ENCODE data around the gene TMEM121B.
A peak's percentile ranks its signal among the peaks of the same experiment; 100 is the strongest.

The TMEM121B gene

DNA sequence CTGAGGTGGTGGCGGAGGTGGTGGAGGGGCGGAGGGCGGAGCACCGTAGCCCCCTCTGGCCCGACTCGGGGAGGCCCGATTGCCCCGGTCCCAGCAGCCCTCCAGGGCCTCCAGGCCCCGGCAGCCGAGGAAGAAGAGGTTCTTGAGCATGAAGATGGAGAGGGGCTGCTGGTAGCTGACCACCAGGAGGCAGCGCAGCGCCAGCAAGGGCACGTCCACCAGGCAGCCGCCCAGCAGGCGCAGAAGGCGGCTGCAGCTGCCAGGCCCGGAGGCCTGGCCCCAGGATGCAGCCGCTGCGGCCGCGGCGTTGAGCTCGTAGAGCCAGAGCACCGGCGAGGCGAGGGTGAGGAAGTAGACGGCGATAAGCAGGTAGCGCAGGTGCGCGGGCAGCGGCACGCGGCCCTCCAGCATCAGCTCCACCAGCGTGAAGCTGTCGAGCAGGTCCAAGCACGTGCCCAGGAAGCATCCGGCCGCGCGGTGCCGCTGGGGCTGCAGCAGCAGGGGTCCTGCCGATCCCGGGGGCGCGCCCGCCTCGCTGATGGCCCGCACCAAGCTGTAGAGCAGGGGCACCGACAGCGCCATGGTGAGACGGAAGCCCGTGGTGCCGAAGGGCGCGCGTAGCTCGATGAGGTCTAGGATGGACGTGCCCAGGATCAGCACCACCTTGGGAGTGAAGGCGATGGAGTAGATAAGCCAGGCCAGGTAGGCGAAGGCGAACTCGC, 1.5 kb downstream of the TMEM121B start:
- DNase-seq (ENCODE audit: low read depth, low spot score): peak; percentile 64
- Histone ChIP-seq H3K27ac (ENCODE audit: low read length) (no peak overlapping the region), H3K27me3 (ENCODE audit: control insufficient read depth, insufficient read depth, low read length) (no peaks in the 10 kb centered on the region), H3K9me3 (ENCODE audit: control insufficient read depth, insufficient read depth, low read length) (no peaks in the 10 kb centered on the region), H3K4me1 (ENCODE audit: control insufficient read depth, insufficient read depth, low read length) (peaks cover 7% of the 10 kb centered on the region), H3K4me3 (ENCODE audit: low read length) (no peak overlapping the region), H3K36me3 (ENCODE audit: control insufficient read depth, insufficient read depth, low read length) (no peaks in the 10 kb centered on the region)
- WGBS (ENCODE audit: insufficient coverage, insufficient read length): no CpG with 5 or more reads among the region's 63 CpGs

DNA sequence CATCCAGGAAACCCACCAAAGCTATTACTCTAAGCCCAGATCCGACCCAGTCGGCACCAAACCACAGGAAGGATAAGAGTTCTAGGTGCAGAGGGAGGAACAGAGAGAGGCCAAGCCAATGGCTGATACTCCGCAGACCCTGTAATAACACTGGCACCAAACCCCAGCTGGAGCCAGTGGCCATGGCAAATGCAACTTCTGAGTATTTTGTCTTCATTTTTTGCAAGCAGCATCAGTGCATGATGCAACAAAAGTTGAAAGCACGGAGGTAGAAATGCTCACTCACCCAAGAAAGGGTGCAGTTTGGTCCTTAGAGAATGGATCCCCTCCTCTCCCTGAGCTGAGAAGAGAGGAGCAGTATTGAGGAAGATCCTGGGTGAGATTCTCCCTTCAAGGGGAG, 2.8 kb downstream of the TMEM121B start:
- H3K27me3 ChIP-seq (ENCODE audit: control insufficient read depth, insufficient read depth, low read length): no peaks in the 10 kb centered on the region
- H3K9me3 ChIP-seq (ENCODE audit: control insufficient read depth, insufficient read depth, low read length): no peaks in the 10 kb centered on the region
- no peaks in the 10 kb centered on the region for H3K36me3 ChIP-seq (ENCODE audit: control insufficient read depth, insufficient read depth, low read length)
- WGBS (ENCODE audit: insufficient coverage, insufficient read length): no CpG with 5 or more reads among the region's 4 CpGs
- no peak for DNase-seq (ENCODE audit: low read depth, low spot score)
- no peak overlapping the region for H3K27ac ChIP-seq (ENCODE audit: low read length)
- H3K4me1 ChIP-seq (ENCODE audit: control insufficient read depth, insufficient read depth, low read length): peaks cover 7% of the 10 kb centered on the region
- no peak overlapping the region for H3K4me3 ChIP-seq (ENCODE audit: low read length)

DNA sequence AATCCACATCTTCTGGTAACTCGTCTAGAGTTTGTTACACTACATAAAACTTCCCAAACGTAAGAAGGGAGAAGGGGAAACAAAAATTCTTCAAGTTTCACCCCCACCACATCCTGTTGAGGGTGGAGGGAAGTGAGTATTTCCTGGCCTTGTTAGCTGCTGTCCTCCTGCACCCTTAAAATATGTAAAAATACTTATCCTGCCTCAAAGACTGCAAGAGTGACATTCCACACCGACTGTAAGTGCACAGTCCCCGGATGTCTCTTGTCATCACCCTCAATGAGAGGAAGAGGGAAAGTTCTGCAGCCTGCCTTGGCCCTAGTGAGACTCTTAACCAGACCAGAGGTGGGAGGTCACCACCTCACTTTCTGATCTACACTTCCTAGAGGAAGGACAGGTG, 3.3 kb downstream of the TMEM121B start:
- Histone ChIP-seq H3K4me3 (ENCODE audit: low read length) (no peak overlapping the region), H3K4me1 (ENCODE audit: control insufficient read depth, insufficient read depth, low read length) (peaks cover 7% of the 10 kb centered on the region), H3K27me3 (ENCODE audit: control insufficient read depth, insufficient read depth, low read length) (no peaks in the 10 kb centered on the region), H3K36me3 (ENCODE audit: control insufficient read depth, insufficient read depth, low read length) (no peaks in the 10 kb centered on the region), H3K9me3 (ENCODE audit: control insufficient read depth, insufficient read depth, low read length) (no peaks in the 10 kb centered on the region), H3K27ac (ENCODE audit: low read length) (no peak overlapping the region)
- no peak for DNase-seq (ENCODE audit: low read depth, low spot score)
- no CpG with 5 or more reads among the region's 4 CpGs for WGBS (ENCODE audit: insufficient coverage, insufficient read length)

DNA sequence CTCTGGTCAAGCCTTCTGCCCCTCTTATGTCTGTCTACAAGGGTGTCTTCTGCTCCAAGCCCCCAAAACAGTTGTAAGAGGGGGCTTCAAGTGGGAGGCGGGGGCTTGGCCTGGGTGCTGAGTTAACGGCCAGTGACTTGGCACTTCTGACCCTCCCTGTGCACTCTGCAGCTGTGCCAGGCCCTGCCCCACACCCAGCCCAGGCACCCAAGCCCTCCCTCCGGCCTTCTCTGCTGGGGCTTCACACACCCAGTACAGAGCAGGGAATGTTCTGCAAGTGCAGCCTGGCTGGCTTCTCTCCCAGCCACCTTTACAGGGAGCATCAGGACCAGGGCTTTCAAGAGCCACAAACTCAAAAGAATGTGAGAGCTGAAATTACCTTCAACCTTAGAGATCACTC, 3.8 kb downstream of the TMEM121B start:
- H3K9me3 ChIP-seq (ENCODE audit: control insufficient read depth, insufficient read depth, low read length): no peaks in the 10 kb centered on the region
- H3K36me3 ChIP-seq (ENCODE audit: control insufficient read depth, insufficient read depth, low read length): no peaks in the 10 kb centered on the region
- H3K4me1 ChIP-seq (ENCODE audit: control insufficient read depth, insufficient read depth, low read length): peaks cover 7% of the 10 kb centered on the region
- H3K27me3 ChIP-seq (ENCODE audit: control insufficient read depth, insufficient read depth, low read length): no peaks in the 10 kb centered on the region
- no CpG with 5 or more reads among the region's 3 CpGs for WGBS (ENCODE audit: insufficient coverage, insufficient read length)
- H3K4me3 ChIP-seq (ENCODE audit: low read length): no peak overlapping the region
- no peak overlapping the region for H3K27ac ChIP-seq (ENCODE audit: low read length)
- no peak for DNase-seq (ENCODE audit: low read depth, low spot score)

DNA sequence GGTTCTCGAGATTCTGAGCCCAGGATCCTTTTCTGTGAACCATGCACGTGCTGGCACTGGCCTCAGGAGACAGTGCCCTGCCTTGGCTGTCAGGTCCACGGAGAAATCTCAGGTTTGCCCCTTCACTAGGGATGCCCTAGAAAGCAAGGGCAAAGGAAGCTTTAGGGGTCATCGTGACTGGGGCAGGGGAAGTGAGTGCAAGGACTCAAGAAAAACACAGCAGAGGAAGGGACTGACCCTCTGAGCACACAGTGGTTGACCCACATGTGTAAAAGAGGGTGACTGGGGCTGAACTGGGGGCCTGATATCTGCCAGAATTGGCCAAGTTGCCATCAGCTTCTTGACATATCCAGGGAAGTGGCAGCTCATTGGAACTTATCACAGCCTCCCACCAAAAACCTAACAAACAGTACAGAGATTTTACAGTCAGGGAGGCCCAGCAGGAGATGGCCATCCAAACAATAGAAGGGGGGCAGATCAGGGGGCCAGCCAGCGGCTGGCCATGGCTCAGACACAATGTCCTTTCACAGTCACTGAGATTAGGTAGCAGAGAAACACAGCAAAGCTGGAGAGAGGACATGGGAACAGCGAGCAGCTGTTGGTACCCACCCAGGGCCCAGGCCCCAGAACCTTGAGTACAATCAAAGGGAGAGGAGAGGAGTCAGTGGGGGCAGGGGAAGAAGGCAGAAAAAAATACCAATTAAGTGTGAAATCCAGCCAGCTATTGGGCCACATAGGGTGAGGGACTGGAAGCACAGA, 4.4 kb downstream of the TMEM121B start:
- H3K27ac ChIP-seq (ENCODE audit: low read length): no peak overlapping the region
- no CpG with 5 or more reads among the region's 6 CpGs for WGBS (ENCODE audit: insufficient coverage, insufficient read length)
- peaks cover 6% of the 10 kb centered on the region; the same call in 1 of the 2 replicates for H3K4me1 ChIP-seq (ENCODE audit: control insufficient read depth, insufficient read depth, low read length)
- no peak for DNase-seq (ENCODE audit: low read depth, low spot score)
- no peaks in the 10 kb centered on the region for H3K9me3 ChIP-seq (ENCODE audit: control insufficient read depth, insufficient read depth, low read length)
- H3K27me3 ChIP-seq (ENCODE audit: control insufficient read depth, insufficient read depth, low read length): no peaks in the 10 kb centered on the region
- no peaks in the 10 kb centered on the region for H3K36me3 ChIP-seq (ENCODE audit: control insufficient read depth, insufficient read depth, low read length)
- H3K4me3 ChIP-seq (ENCODE audit: low read length): no peak overlapping the region

DNA sequence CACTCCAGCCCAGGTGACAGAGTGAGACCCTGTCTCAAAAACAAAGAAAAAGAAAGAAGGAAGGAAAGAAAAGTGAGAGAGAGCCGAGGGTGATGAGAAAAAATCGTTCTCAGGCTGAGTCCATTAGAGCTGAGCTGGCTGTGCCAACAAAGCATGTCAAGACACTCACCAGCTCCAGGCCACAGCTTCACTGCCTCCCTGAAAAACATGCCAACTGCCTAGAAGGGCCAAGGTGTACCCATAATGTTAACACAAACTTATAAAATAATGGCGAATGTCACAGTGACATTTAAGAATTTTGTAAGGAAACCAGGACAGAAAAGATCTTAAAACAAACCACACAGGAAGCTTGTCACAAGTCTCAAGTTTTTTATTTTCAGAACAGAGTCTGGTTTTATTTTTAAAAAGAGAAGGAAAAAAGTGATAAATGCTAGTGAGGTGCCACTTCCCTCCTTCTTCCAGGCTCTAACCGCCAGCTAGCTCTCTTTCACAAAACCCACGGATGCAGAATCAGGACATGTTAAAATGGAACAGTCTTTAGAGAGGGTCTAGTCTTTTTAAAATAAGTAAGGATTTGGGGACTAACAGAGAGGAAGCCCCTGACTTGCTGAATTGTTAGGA, 5.1 kb downstream of the TMEM121B start:
- H3K4me1 ChIP-seq (ENCODE audit: control insufficient read depth, insufficient read depth, low read length): peaks cover 6% of the 10 kb centered on the region; the same call in 1 of the 2 replicates
- no peak overlapping the region for H3K4me3 ChIP-seq (ENCODE audit: low read length)
- H3K36me3 ChIP-seq (ENCODE audit: control insufficient read depth, insufficient read depth, low read length): no peaks in the 10 kb centered on the region
- no peak for DNase-seq (ENCODE audit: low read depth, low spot score)
- no CpG with 5 or more reads among the region's 5 CpGs for WGBS (ENCODE audit: insufficient coverage, insufficient read length)
- H3K9me3 ChIP-seq (ENCODE audit: control insufficient read depth, insufficient read depth, low read length): no peaks in the 10 kb centered on the region
- H3K27ac ChIP-seq (ENCODE audit: low read length): no peak overlapping the region
- no peaks in the 10 kb centered on the region for H3K27me3 ChIP-seq (ENCODE audit: control insufficient read depth, insufficient read depth, low read length)

DNA sequence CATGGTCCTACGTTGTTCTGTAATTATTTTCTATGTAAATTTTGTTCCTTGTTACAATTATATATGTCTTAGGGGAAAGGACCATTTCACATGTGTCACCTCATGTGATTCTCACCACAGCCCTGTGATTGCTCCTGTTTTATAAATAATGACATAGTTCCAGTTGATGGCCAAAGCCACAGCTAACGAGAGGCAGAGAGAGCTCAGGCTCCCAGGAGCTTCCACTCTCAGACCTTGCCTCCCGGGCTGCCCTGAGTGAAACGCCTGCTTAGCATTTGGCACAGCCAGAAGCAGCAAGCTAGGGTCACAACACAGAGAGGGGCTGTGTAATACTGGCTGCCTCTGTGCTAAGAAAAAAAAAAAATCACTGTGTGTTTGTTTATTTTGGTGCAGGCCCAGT, 5.9 kb downstream of the TMEM121B start:
- peaks cover 6% of the 10 kb centered on the region; the same call in 1 of the 2 replicates for H3K4me1 ChIP-seq (ENCODE audit: control insufficient read depth, insufficient read depth, low read length)

DNA sequence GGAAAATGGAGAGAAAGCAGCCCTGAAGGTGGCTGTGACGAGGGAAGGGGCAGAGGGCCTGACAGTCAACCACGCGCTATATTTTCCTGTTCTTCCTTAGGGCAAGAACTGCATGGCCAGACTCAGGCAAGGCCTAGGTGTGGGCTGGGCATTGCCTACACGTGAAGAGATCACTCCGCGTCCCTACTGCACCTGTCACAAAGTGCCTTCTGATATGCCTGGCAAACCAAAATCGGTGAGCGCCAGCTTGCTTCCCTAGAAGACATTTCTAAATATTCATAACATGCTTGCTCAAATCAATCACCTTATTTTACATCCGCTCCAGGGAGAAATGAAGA, 6.3 kb downstream of the TMEM121B start:
- Histone ChIP-seq H3K27ac (ENCODE audit: low read length) (no peak overlapping the region), H3K9me3 (ENCODE audit: control insufficient read depth, insufficient read depth, low read length) (no peaks in the 10 kb centered on the region), H3K4me3 (ENCODE audit: low read length) (no peak overlapping the region), H3K27me3 (ENCODE audit: control insufficient read depth, insufficient read depth, low read length) (no peaks in the 10 kb centered on the region), H3K36me3 (ENCODE audit: control insufficient read depth, insufficient read depth, low read length) (no peaks in the 10 kb centered on the region), H3K4me1 (ENCODE audit: control insufficient read depth, insufficient read depth, low read length) (peaks cover 4% of the 10 kb centered on the region; the same call in 1 of the 2 replicates)
- DNase-seq (ENCODE audit: low read depth, low spot score): no peak
- no CpG with 5 or more reads among the region's 9 CpGs for WGBS (ENCODE audit: insufficient coverage, insufficient read length)

More for the DNA sequence above, 5.9 kb downstream of the TMEM121B start:
- H3K4me3 ChIP-seq (ENCODE audit: low read length): no peak overlapping the region
- DNase-seq (ENCODE audit: low read depth, low spot score): no peak
- H3K9me3 ChIP-seq (ENCODE audit: control insufficient read depth, insufficient read depth, low read length): no peaks in the 10 kb centered on the region
- H3K27ac ChIP-seq (ENCODE audit: low read length): no peak overlapping the region
- H3K36me3 ChIP-seq (ENCODE audit: control insufficient read depth, insufficient read depth, low read length): no peaks in the 10 kb centered on the region
- no CpG with 5 or more reads among the region's 4 CpGs for WGBS (ENCODE audit: insufficient coverage, insufficient read length)
- H3K27me3 ChIP-seq (ENCODE audit: control insufficient read depth, insufficient read depth, low read length): no peaks in the 10 kb centered on the region

DNA sequence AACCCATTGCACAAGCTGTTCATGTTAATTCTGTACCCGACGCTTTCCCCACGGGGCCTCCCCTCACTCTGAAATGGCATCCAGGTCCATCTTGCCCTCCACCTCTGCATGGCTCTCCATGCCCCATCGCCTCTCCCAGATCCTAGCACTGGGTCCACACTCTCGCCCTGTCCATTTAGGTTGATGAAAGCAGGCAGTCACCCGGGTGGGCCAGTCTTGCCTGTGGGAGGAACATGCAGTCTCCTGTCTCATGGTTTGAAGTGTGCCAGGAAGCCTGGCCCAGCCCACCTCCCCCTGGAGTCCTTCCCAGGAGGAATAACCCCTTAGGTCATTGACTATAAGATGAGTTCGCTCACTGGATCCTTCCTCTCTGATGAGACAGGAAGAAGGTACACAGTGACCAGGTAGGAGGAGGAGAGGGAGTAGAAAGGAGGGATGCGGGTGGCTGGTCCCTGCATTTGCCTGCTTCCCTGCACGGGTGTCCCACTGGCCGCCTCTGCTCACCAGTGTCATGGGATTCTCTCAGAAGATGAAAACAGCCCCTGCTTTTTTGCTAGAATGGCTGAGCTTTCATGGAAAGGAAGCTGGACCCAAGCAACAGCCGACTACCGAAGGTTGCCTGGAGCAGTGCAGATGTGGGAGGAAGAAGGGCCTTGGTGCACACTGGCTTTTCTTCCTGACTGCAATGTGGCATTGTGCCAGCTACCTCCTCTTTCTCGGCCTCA, 6.8 kb downstream of the TMEM121B start:
- WGBS (ENCODE audit: insufficient coverage, insufficient read length): no CpG with 5 or more reads among the region's 13 CpGs
- no peaks in the 10 kb centered on the region for H3K9me3 ChIP-seq (ENCODE audit: control insufficient read depth, insufficient read depth, low read length)
- no peak for DNase-seq (ENCODE audit: low read depth, low spot score)
- no peaks in the 10 kb centered on the region; the same call in 1 of the 2 replicates for H3K36me3 ChIP-seq (ENCODE audit: control insufficient read depth, insufficient read depth, low read length)
- H3K4me1 ChIP-seq (ENCODE audit: control insufficient read depth, insufficient read depth, low read length): peaks cover 1% of the 10 kb centered on the region; the same call in 1 of the 2 replicates
- H3K4me3 ChIP-seq (ENCODE audit: low read length): no peak overlapping the region
- no peaks in the 10 kb centered on the region for H3K27me3 ChIP-seq (ENCODE audit: control insufficient read depth, insufficient read depth, low read length)
- H3K27ac ChIP-seq (ENCODE audit: low read length): no peak overlapping the region

DNA sequence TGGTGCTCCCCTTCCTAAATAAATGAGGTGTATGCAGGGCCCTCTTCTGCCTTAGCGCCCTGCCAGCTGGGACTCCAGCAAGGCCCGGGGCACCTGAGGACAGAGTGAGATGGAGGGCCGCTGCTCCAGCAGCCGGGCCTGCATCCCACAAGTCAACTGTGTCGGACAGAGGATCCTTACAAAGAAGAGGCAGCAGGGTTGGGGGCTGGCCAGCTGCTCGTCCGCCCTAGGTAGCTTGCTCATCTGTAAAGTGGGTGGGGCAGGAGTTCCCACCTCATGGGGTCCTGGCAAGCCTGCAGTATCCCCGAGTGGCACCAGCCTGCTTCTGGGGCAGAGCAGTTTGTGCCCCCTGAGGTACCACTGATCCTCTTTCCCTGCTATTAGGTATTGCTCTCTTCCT, 7.6 kb downstream of the TMEM121B start:
- no peak for DNase-seq (ENCODE audit: low read depth, low spot score)
- Histone ChIP-seq H3K9me3 (ENCODE audit: control insufficient read depth, insufficient read depth, low read length) (no peaks in the 10 kb centered on the region), H3K4me1 (ENCODE audit: control insufficient read depth, insufficient read depth, low read length) (peaks cover 1% of the 10 kb centered on the region; the same call in 1 of the 2 replicates), H3K4me3 (ENCODE audit: low read length) (no peak overlapping the region), H3K36me3 (ENCODE audit: control insufficient read depth, insufficient read depth, low read length) (no peaks in the 10 kb centered on the region; the same call in 1 of the 2 replicates), H3K27ac (ENCODE audit: low read length) (no peak overlapping the region), H3K27me3 (ENCODE audit: control insufficient read depth, insufficient read depth, low read length) (no peaks in the 10 kb centered on the region)
- no CpG with 5 or more reads among the region's 8 CpGs for WGBS (ENCODE audit: insufficient coverage, insufficient read length)
